CD14-positive monocyte (primary cell): Measurements from ENCODE around the gene FBXO2. TPM values are rescaled to one million over a fixed set of nuclear protein-coding genes. Genes with fewer than 3 reads are reported as not detected.

Experiments used
- DNase-seq, 3 donors: peaks; one replicate each; pipeline ENCODE4 v3.0.0-alpha.2; 2011 to 2022
- H2AFZ ChIP-seq: 2 replicates; pipeline ENCODE4 v1.6.0; 2012; ENCODE audit warnings: mild to moderate bottlenecking, low read depth, low read length, inconsistent platforms; ENCODE audit not compliant: insufficient read depth, poor library complexity, severe bottlenecking
- H3K27ac ChIP-seq, 2 donors: 1 replicate in 1 of 2; 2 replicates in 1 of 2; pipeline ENCODE4 v1.5.1; 2012 to 2013; ENCODE audit warnings: low read length in 2 of 2, control low read depth in 1 of 2, inconsistent platforms in 1 of 2, low read depth in 1 of 2, mild to moderate bottlenecking in 1 of 2
- H3K27me3 ChIP-seq, 2 donors: one replicate each; pipeline versions ENCODE4 v1.6.0 to v1.6.1; 2011 to 2013; ENCODE audit warnings: low read length in 2 of 2; ENCODE audit not compliant: control insufficient read depth in 2 of 2, insufficient read depth in 2 of 2
- H3K36me3 ChIP-seq, 2 donors: replicated peaks in 1 of 2; 1 replicate in 1 of 2; 2 replicates in 1 of 2; pipeline versions ENCODE4 v1.5.1 to v1.6.1; 2012 to 2013; ENCODE audit warnings: low read length in 2 of 2, control low read depth in 1 of 2, inconsistent platforms in 1 of 2, mild to moderate bottlenecking in 1 of 2; ENCODE audit not compliant: insufficient read depth in 2 of 2, control insufficient read depth in 1 of 2
- H3K4me1 ChIP-seq, 2 donors: 1 replicate in 1 of 2; 2 replicates in 1 of 2; pipeline versions ENCODE4 v1.5.1 to v1.6.1; 2012 to 2013; ENCODE audit warnings: low read length in 2 of 2, control low read depth in 1 of 2, inconsistent platforms in 1 of 2, mild to moderate bottlenecking in 1 of 2, moderate library complexity in 1 of 2; ENCODE audit not compliant: insufficient read depth in 2 of 2, control insufficient read depth in 1 of 2
- H3K4me2 ChIP-seq: replicated peaks from 2 replicates; pipeline ENCODE3; 2012; ENCODE audit warnings: low read length, moderate library complexity, mild to moderate bottlenecking; ENCODE audit not compliant: poor library complexity, severe bottlenecking; ENCODE audit errors: extremely low read depth
- H3K4me3 ChIP-seq, 3 experiments: fragments of 200-600 bp in 1 of 3; sonication (generic) in 1 of 3; replicated peaks in 1 of 3; 1 replicate in 2 of 3; 2 replicates in 1 of 3; pipeline ENCODE4 v1.5.1; 2011 to 2013; ENCODE audit warnings: low read length in 3 of 3, mild to moderate bottlenecking in 3 of 3, control low read depth in 2 of 3, low read depth in 2 of 3, inconsistent platforms in 1 of 3, moderate library complexity in 1 of 3
- H3K79me2 ChIP-seq: 2 replicates; pipeline ENCODE4 v1.6.0; 2012; ENCODE audit warnings: mild to moderate bottlenecking, control low read depth, inconsistent platforms, low read length, moderate library complexity; ENCODE audit not compliant: insufficient read depth
- H3K9ac ChIP-seq: 2 replicates; pipeline ENCODE4 v1.6.0; 2017; ENCODE audit warnings: low read length, mild to moderate bottlenecking; ENCODE audit not compliant: insufficient read depth, poor library complexity, severe bottlenecking
- H3K9me3 ChIP-seq, 2 donors: replicated peaks in 1 of 2; 1 replicate in 1 of 2; 2 replicates in 1 of 2; pipeline versions ENCODE4 v1.5.1 to v1.6.1; 2012 to 2013; ENCODE audit warnings: low read length in 2 of 2, control low read depth in 1 of 2; ENCODE audit not compliant: control insufficient read depth in 1 of 2, insufficient read depth in 1 of 2
- H4K20me1 ChIP-seq: 2 replicates; pipeline ENCODE4 v1.6.0; 2012; ENCODE audit warnings: mild to moderate bottlenecking, low read length, control low read depth, moderate library complexity; ENCODE audit not compliant: insufficient read depth
- H3K27ac Mint-ChIP-seq, 7 donors: one replicate each; pipeline ENCODE4 v1.8.0; 2020; ENCODE audit warnings: mild to moderate bottlenecking in 7 of 7, mixed read lengths in 7 of 7, moderate library complexity in 6 of 7, inconsistent platforms in 2 of 7
- H3K27me3 Mint-ChIP-seq, 3 donors: one replicate each; pipeline ENCODE4 v1.8.0; 2021 to 2022; ENCODE audit warnings: low read depth in 3 of 3, mild to moderate bottlenecking in 3 of 3, mixed read lengths in 3 of 3, moderate library complexity in 3 of 3, inconsistent platforms in 1 of 3
- H3K36me3 Mint-ChIP-seq, 2 donors: one replicate each; pipeline ENCODE4 v1.8.0; 2020; ENCODE audit warnings: mixed read lengths in 2 of 2, inconsistent platforms in 1 of 2, mild to moderate bottlenecking in 1 of 2
- H3K4me1 Mint-ChIP-seq: one replicate; pipeline ENCODE4 v1.8.0; 2020; ENCODE audit warnings: mild to moderate bottlenecking, mixed read lengths
- H3K4me3 Mint-ChIP-seq, 2 donors: one replicate each; pipeline ENCODE4 v1.8.0; 2020; ENCODE audit warnings: mild to moderate bottlenecking in 2 of 2, mixed read lengths in 2 of 2, moderate library complexity in 1 of 2
- H3K9me3 Mint-ChIP-seq, 7 donors: one replicate each; pipeline ENCODE4 v1.8.0; 2020 to 2022; ENCODE audit warnings: mixed read lengths in 7 of 7, mild to moderate bottlenecking in 6 of 7, moderate library complexity in 6 of 7, inconsistent platforms in 2 of 7
- CTCF ChIP-seq: fragments of 200-600 bp; IDR thresholded peaks from one replicate; pipeline ENCODE4 v1.8.0; 2022; ENCODE audit warnings: antibody characterized with exemption, mild to moderate bottlenecking
- WGBS: methylation state at CpG from one replicate; pipeline ENCODE4 v1.1.5; 2013; ENCODE audit warnings: missing lambda C conversion rate; ENCODE audit not compliant: insufficient coverage; 5-methylcytosine and 5-hydroxymethylcytosine counted together
- intact Hi-C, 2 donors: fragments of 100-400 bp; cut with micrococcal nuclease; formaldehyde crosslinking; loops; one replicate each; pipeline versions ENCODE4 v1.15.0 to v1.15.1; 2023
- polyA plus RNA-seq, 3 donors: library from polyadenylated mRNA; depleted of rRNA in 1 of 3; unstranded in 2 of 3; stranded (reverse) in 1 of 3; fragments of 300-500 nt in 2 of 3; fragments of >200 nt in 1 of 3; fragmentation: Illumina TruSeq in 2 of 3; gene quantifications; 1 replicate in 2 of 3; 2 replicates in 1 of 3; pipeline ENCODE4 v1.2.3, GENCODE V29; 2012 to 2021

The FBXO2 gene
- polyA plus RNA-seq, 3 donors, result 0.08 TPM; not detected in 2

GRCh38 chr1:11650331-11650991, 3.8 kb downstream of the FBXO2 start:
- peaks cover 5 to 54% of the 10 kb centered on the region in 2 donors for H3K27me3 ChIP-seq
- peak; percentile 64 to 73 (median 70) for DNase-seq
- H3K9me3 ChIP-seq, result no peaks in the 10 kb centered on the region
- Mint-ChIP-seq H3K27ac (peak overlapping the region in 1 of 7 donors; percentile 38), H3K4me1 (peaks cover 22% of the 10 kb centered on the region), H3K27me3 (peaks cover 50 to 70% (median 56%) of the 10 kb centered on the region in 3 donors), H3K9me3 (peaks cover 0 to 5% (median 0%) of the 10 kb centered on the region in 7 donors), H3K36me3 (peaks cover 4 to 9% of the 10 kb centered on the region in 2 donors), H3K4me3 (peak overlapping the region; percentile 16 to 89)
- H3K27ac ChIP-seq, result no peak overlapping the region
- WGBS, result 7% methylated on average over 39 of the region's 47 CpGs
- peak; percentile 83 for TF ChIP-seq CTCF
- H3K79me2 ChIP-seq, result no peaks in the 10 kb centered on the region
- peak overlapping the region; percentile 61 for H3K4me2 ChIP-seq
- peaks cover 9 to 29% of the 10 kb centered on the region in 2 donors for H3K4me1 ChIP-seq
- no peaks in the 10 kb centered on the region for H3K36me3 ChIP-seq
- peak overlapping the region; percentile 61 for H2AFZ ChIP-seq
- no peak overlapping the region for H3K9ac ChIP-seq
- H3K4me3 ChIP-seq, result peak overlapping the region in 1 of 3 experiments; percentile 44
- intact Hi-C loops, result loop anchor here (1.0 to 5.0 kb wide), 4 partner anchors 67 to 99 kb away; no protein-coding TSS in a partner anchor
- no peaks in the 10 kb centered on the region for H4K20me1 ChIP-seq

- Mint-ChIP-seq H3K27me3 (peaks cover 50 to 65% (median 53%) of the 10 kb centered on the region in 3 donors), H3K27ac (no peak overlapping the region), H3K4me1 (peaks cover 18% of the 10 kb centered on the region), H3K9me3 (peaks cover 0 to 5% (median 0%) of the 10 kb centered on the region in 7 donors), H3K4me3 (peak overlapping the region in 1 of 2 donors; percentile 79), H3K36me3 (peaks cover 4 to 9% of the 10 kb centered on the region in 2 donors)
- H3K4me1 ChIP-seq, result peaks cover 5 to 24% of the 10 kb centered on the region in 2 donors
- no peak for DNase-seq
- no peak overlapping the region for H3K9ac ChIP-seq
- H3K36me3 ChIP-seq, result no peaks in the 10 kb centered on the region
- no peaks in the 10 kb centered on the region for H3K79me2 ChIP-seq
- H3K9me3 ChIP-seq, result no peaks in the 10 kb centered on the region
- H3K27ac ChIP-seq, result no peak overlapping the region
- intact Hi-C loops, result loop anchor here (1.0 to 10.0 kb wide), 5 partner anchors 68 to 615 kb away; no protein-coding TSS in a partner anchor
- H3K4me3 ChIP-seq, result peak overlapping the region in 1 of 3 experiments; percentile 44
- H2AFZ ChIP-seq, result peak overlapping the region; percentile 61
- no peaks in the 10 kb centered on the region for H4K20me1 ChIP-seq
- H3K4me2 ChIP-seq, result peak overlapping the region; percentile 61
- peaks cover 5 to 51% of the 10 kb centered on the region in 2 donors for H3K27me3 ChIP-seq
- no peak for TF ChIP-seq CTCF
- WGBS, result 36% methylated on average over 15 of the region's 21 CpGs
These were observed 4.5 kb downstream of the FBXO2 start for GRCh38 chr1:11649624-11650330.
